SKM-1 (cell line): ENCODE data around the gene DEPDC7.
"Not testable (repeated sequence)": the region's sequence is repeated elsewhere in the genome, so short reads cannot be mapped to it uniquely, and the experiment has no call there.

ENCODE experiments used
- DNase-seq: peaks from one replicate; lab custom pipeline; 2025; ENCODE audit not compliant: unreplicated experiment; lab: John Stamatoyannopoulos, UW

The DEPDC7 gene

GRCh38 chr11:33015621-33016551 is at the start of gene DEPDC7:
Gene DEPDC7 (plus strand): TSS chr11:33015878. CDS start chr11:33015956, 78 bp downstream.
- peak; percentile 89 for DNase-seq

- DNase-seq = no peak
Measured at GRCh38 chr11:32968541-32968940, 47.1 kb upstream of the DEPDC7 start.

GRCh38 chr11:32972233-32972632 is 43.4 kb upstream of the DEPDC7 start:
- not testable (repeated sequence) for DNase-seq

- DNase-seq = no peak
Measured at GRCh38 chr11:32972781-32973180, 42.9 kb upstream of the DEPDC7 start.

- no peak for DNase-seq
Measured at GRCh38 chr11:32982626-32983025, 33.1 kb upstream of the DEPDC7 start.

- no peak for DNase-seq
Measured at GRCh38 chr11:32983506-32983905, 32.2 kb upstream of the DEPDC7 start.

GRCh38 chr11:32985600-32985999 is 30.1 kb upstream of the DEPDC7 start:
- DNase-seq = no peak

GRCh38 chr11:32987851-32988250 is 27.8 kb upstream of the DEPDC7 start:
- no peak for DNase-seq

- DNase-seq = no peak
Measured at GRCh38 chr11:32990481-32990880, 25.2 kb upstream of the DEPDC7 start.

- DNase-seq = no peak
Measured at GRCh38 chr11:32991427-32991826, 24.3 kb upstream of the DEPDC7 start.

GRCh38 chr11:32991898-32992297 is 23.8 kb upstream of the DEPDC7 start:
- DNase-seq = no peak

GRCh38 chr11:33000181-33000580 is 15.5 kb upstream of the DEPDC7 start:
- DNase-seq = no peak

- no peak for DNase-seq
Measured at GRCh38 chr11:33001281-33001680, 14.4 kb upstream of the DEPDC7 start.

GRCh38 chr11:33001751-33002542 is 13.7 kb upstream of the DEPDC7 start:
- DNase-seq = no peak

- DNase-seq = no peak
Measured at GRCh38 chr11:33005175-33005574, 10.5 kb upstream of the DEPDC7 start.

- no peak for DNase-seq
Measured at GRCh38 chr11:33006010-33006409, 9.7 kb upstream of the DEPDC7 start.

GRCh38 chr11:33013755-33014154 is 1.9 kb upstream of the DEPDC7 start:
- DNase-seq = no peak

GRCh38 chr11:33016654-33017053 is 976 bp downstream of the DEPDC7 start:
- DNase-seq = no peak

- no peak for DNase-seq
Measured at GRCh38 chr11:33017478-33017877, 1.8 kb downstream of the DEPDC7 start.

- no peak for DNase-seq
Measured at GRCh38 chr11:33017965-33018364, 2.3 kb downstream of the DEPDC7 start.

GRCh38 chr11:33018840-33019239 is 3.2 kb downstream of the DEPDC7 start:
- DNase-seq = no peak

GRCh38 chr11:33021501-33021900 is 5.8 kb downstream of the DEPDC7 start:
- no peak for DNase-seq
